Stimulated activated effector memory CD8-positive, alpha-beta T cell treated with anti-CD3 and anti-CD28 coated beads, Interleukin-12 subunit alpha, Interleukin-12 subunit beta, amount 100 ng/mL, for 72 hours (primary cell): ENCODE data around the gene S100A7.
"Not testable (repeated sequence)": the region's sequence is repeated elsewhere in the genome, so short reads cannot be mapped to it uniquely, and the experiment has no call there.

Experiments
- ATAC-seq: fragments of 150-1000 bp; cut with Tn5 transposase; 2 replicates; pipeline ENCODE4 v1.10.0; 2021
- DNase-seq, 2 donors: peaks; one replicate each; pipeline ENCODE4 v3.0.0; 2021 to 2022; ENCODE audit warnings: low spot score in 2 of 2
- H3K27ac Mint-ChIP-seq: one replicate; pipeline ENCODE4 v1.8.0; 2022; ENCODE audit warnings: mild to moderate bottlenecking, mixed read lengths
- H3K36me3 Mint-ChIP-seq: one replicate; pipeline ENCODE4 v1.8.0; 2022; ENCODE audit warnings: mild to moderate bottlenecking, mixed read lengths
- H3K4me1 Mint-ChIP-seq: one replicate; pipeline ENCODE4 v1.8.0; 2022; ENCODE audit warnings: mixed read lengths
- H3K4me3 Mint-ChIP-seq: one replicate; pipeline ENCODE4 v1.8.0; 2022; ENCODE audit warnings: mild to moderate bottlenecking, mixed read lengths
- H3K9me3 Mint-ChIP-seq: one replicate; pipeline ENCODE4 v1.8.0; 2022; ENCODE audit warnings: mixed read lengths

Gene S100A7

GRCh38 chr1:153485863-153486262, 25.4 kb upstream of the S100A7 start:
- Mint-ChIP-seq H3K9me3 (no peaks in the 10 kb centered on the region), H3K27ac (no peak overlapping the region), H3K36me3 (no peaks in the 10 kb centered on the region), H3K4me1 (no peaks in the 10 kb centered on the region), H3K4me3 (no peak overlapping the region)
- ATAC-seq = no peak
- DNase-seq = no peak

GRCh38 chr1:153483776-153484175, 23.3 kb upstream of the S100A7 start:
- ATAC-seq = no peak
- H3K9me3 Mint-ChIP-seq = no peaks in the 10 kb centered on the region
- no peaks in the 10 kb centered on the region for H3K36me3 Mint-ChIP-seq
- H3K4me1 Mint-ChIP-seq = no peaks in the 10 kb centered on the region
- no peak overlapping the region for H3K27ac Mint-ChIP-seq
- H3K4me3 Mint-ChIP-seq = no peak overlapping the region
- DNase-seq = no peak

GRCh38 chr1:153481124-153481523, 20.7 kb upstream of the S100A7 start:
- H3K9me3 Mint-ChIP-seq = no peaks in the 10 kb centered on the region
- no peak for ATAC-seq
- H3K27ac Mint-ChIP-seq = no peak overlapping the region
- H3K4me3 Mint-ChIP-seq = no peak overlapping the region
- no peak for DNase-seq
- no peaks in the 10 kb centered on the region for H3K36me3 Mint-ChIP-seq
- H3K4me1 Mint-ChIP-seq = no peaks in the 10 kb centered on the region

- Mint-ChIP-seq H3K4me1 (no peaks in the 10 kb centered on the region), H3K36me3 (no peaks in the 10 kb centered on the region), H3K27ac (no peak overlapping the region), H3K4me3 (no peak overlapping the region), H3K9me3 (no peaks in the 10 kb centered on the region)
- ATAC-seq = no peak
- no peak for DNase-seq
These were observed 18.5 kb upstream of the S100A7 start for GRCh38 chr1:153478692-153479618.

GRCh38 chr1:153478047-153478691, 17.7 kb upstream of the S100A7 start:
- no peaks in the 10 kb centered on the region for H3K4me1 Mint-ChIP-seq
- no peaks in the 10 kb centered on the region for H3K9me3 Mint-ChIP-seq
- no peak for ATAC-seq
- no peaks in the 10 kb centered on the region for H3K36me3 Mint-ChIP-seq
- no peak overlapping the region for H3K27ac Mint-ChIP-seq
- H3K4me3 Mint-ChIP-seq = no peak overlapping the region
- DNase-seq = no peak

GRCh38 chr1:153476491-153477093, 16.1 kb upstream of the S100A7 start:
- no peak overlapping the region for H3K4me3 Mint-ChIP-seq

GRCh38 chr1:153475282-153475681, 14.8 kb upstream of the S100A7 start:
- H3K9me3 Mint-ChIP-seq = peaks cover 13% of the 10 kb centered on the region
- DNase-seq (no peak), ATAC-seq (no peak)
- no peak overlapping the region for H3K4me3 Mint-ChIP-seq
- H3K36me3 Mint-ChIP-seq = no peaks in the 10 kb centered on the region
- H3K4me1 Mint-ChIP-seq = no peaks in the 10 kb centered on the region
- H3K27ac Mint-ChIP-seq = no peak overlapping the region

More at GRCh38 chr1:153476491-153477093, 16.1 kb upstream of the S100A7 start:
- Mint-ChIP-seq H3K9me3 (peaks cover 10% of the 10 kb centered on the region), H3K4me1 (no peaks in the 10 kb centered on the region), H3K27ac (no peak overlapping the region), H3K36me3 (no peaks in the 10 kb centered on the region)
- DNase-seq = no peak
- ATAC-seq = no peak

GRCh38 chr1:153474347-153474746, 13.9 kb upstream of the S100A7 start:
- peaks cover 13% of the 10 kb centered on the region for H3K9me3 Mint-ChIP-seq
- H3K27ac Mint-ChIP-seq = no peak overlapping the region

GRCh38 chr1:153470707-153471106, 10.3 kb upstream of the S100A7 start:
- DNase-seq (no peak), ATAC-seq (no peak)
- Mint-ChIP-seq H3K36me3 (no peaks in the 10 kb centered on the region), H3K9me3 (peaks cover 13% of the 10 kb centered on the region), H3K4me1 (no peaks in the 10 kb centered on the region), H3K4me3 (no peak overlapping the region), H3K27ac (no peak overlapping the region)

More at GRCh38 chr1:153474347-153474746, 13.9 kb upstream of the S100A7 start:
- DNase-seq = no peak
- no peaks in the 10 kb centered on the region for H3K36me3 Mint-ChIP-seq
- H3K4me1 Mint-ChIP-seq = no peaks in the 10 kb centered on the region
- no peak for ATAC-seq
- H3K4me3 Mint-ChIP-seq = no peak overlapping the region

- DNase-seq (no peak), ATAC-seq (no peak)
- no peak overlapping the region for H3K4me3 Mint-ChIP-seq
- no peaks in the 10 kb centered on the region for H3K4me1 Mint-ChIP-seq
- no peak overlapping the region for H3K27ac Mint-ChIP-seq
- no peaks in the 10 kb centered on the region for H3K36me3 Mint-ChIP-seq
- H3K9me3 Mint-ChIP-seq = peaks cover 3% of the 10 kb centered on the region
These were observed 6.5 kb upstream of the S100A7 start for GRCh38 chr1:153466908-153467307.

GRCh38 chr1:153465811-153466636, 5.6 kb upstream of the S100A7 start:
- Mint-ChIP-seq H3K9me3 (peaks cover 3% of the 10 kb centered on the region), H3K4me3 (no peak overlapping the region), H3K4me1 (no peaks in the 10 kb centered on the region), H3K36me3 (no peaks in the 10 kb centered on the region), H3K27ac (no peak overlapping the region)
- DNase-seq (peak; percentile 55 to 84), ATAC-seq (peak; percentile 74)

- not testable (repeated sequence) for H3K36me3 Mint-ChIP-seq, H3K27ac Mint-ChIP-seq, H3K4me1 Mint-ChIP-seq, ATAC-seq, H3K4me3 Mint-ChIP-seq, DNase-seq, H3K9me3 Mint-ChIP-seq
These were observed 2.3 kb upstream of the S100A7 start for GRCh38 chr1:153462741-153463140.

- no peaks in the 10 kb centered on the region for H3K9me3 Mint-ChIP-seq
- no peaks in the 10 kb centered on the region for H3K36me3 Mint-ChIP-seq
- no peak overlapping the region for H3K27ac Mint-ChIP-seq
- no peaks in the 10 kb centered on the region for H3K4me1 Mint-ChIP-seq
- ATAC-seq = no peak
- no peak overlapping the region for H3K4me3 Mint-ChIP-seq
- DNase-seq = no peak
These were observed 796 bp downstream of the S100A7 start for GRCh38 chr1:153459655-153460054.

GRCh38 chr1:153456396-153456795, 4.1 kb downstream of the S100A7 start:
- H3K4me1 Mint-ChIP-seq = no peaks in the 10 kb centered on the region
- ATAC-seq = no peak
- H3K4me3 Mint-ChIP-seq = no peak overlapping the region

GRCh38 chr1:153448851-153449250, 11.6 kb downstream of the S100A7 start:
- not testable (repeated sequence) for H3K9me3 Mint-ChIP-seq, H3K36me3 Mint-ChIP-seq, DNase-seq, H3K27ac Mint-ChIP-seq, H3K4me3 Mint-ChIP-seq, H3K4me1 Mint-ChIP-seq, ATAC-seq

More at GRCh38 chr1:153456396-153456795, 4.1 kb downstream of the S100A7 start:
- no peaks in the 10 kb centered on the region for H3K36me3 Mint-ChIP-seq
- no peak for DNase-seq
- H3K27ac Mint-ChIP-seq = no peak overlapping the region
- no peaks in the 10 kb centered on the region for H3K9me3 Mint-ChIP-seq
